SU-DHL-6 (cell line): ENCODE data around the gene IL1RN.

Experiments
- H2AFZ ChIP-seq: fragments of 200-600 bp; sonication (generic); 2 replicates; pipeline ENCODE4 v1.6.1; 2014; ENCODE audit warnings: low read depth, mild to moderate bottlenecking, moderate library complexity, mixed read lengths, antibody characterized with exemption, low read length; ENCODE audit not compliant: severe bottlenecking
- H3F3A ChIP-seq: fragments of 200-600 bp; shearing (Covaris generic); 2 replicates; pipeline ENCODE4 v1.6.0; 2016; ENCODE audit warnings: antibody characterized with exemption, mild to moderate bottlenecking; ENCODE audit not compliant: insufficient read depth
- H3K27ac ChIP-seq: fragments of 200-600 bp; sonication (generic); 2 replicates; pipeline ENCODE4 v1.5.1; 2016; ENCODE audit warnings: low read depth, mild to moderate bottlenecking, low read length, moderate library complexity, mixed read lengths
- H3K27me3 ChIP-seq: fragments of 200-600 bp; sonication (generic), shearing (Covaris generic); 2 replicates; pipeline ENCODE4 v1.6.0; 2014; ENCODE audit warnings: mild to moderate bottlenecking, low read length
- H3K36me3 ChIP-seq: fragments of 200-600 bp; sonication (generic); 2 replicates; pipeline ENCODE4 v1.6.1; 2014; ENCODE audit warnings: mild to moderate bottlenecking, low read length, mixed read lengths
- H3K4me2 ChIP-seq: fragments of 300-600, 200-600 bp; shearing (Covaris generic), sonication (generic); 2 replicates; pipeline ENCODE4 v1.6.0; 2014; ENCODE audit warnings: low read length, low read depth, mild to moderate bottlenecking; ENCODE audit not compliant: poor library complexity, severe bottlenecking
- H3K4me3 ChIP-seq: fragments of 200-600 bp; sonication (generic); 2 replicates; pipeline ENCODE4 v1.5.1; 2014; ENCODE audit warnings: antibody characterized with exemption, low read length, mild to moderate bottlenecking, mixed read lengths; ENCODE audit not compliant: insufficient read depth, poor library complexity, severe bottlenecking
- H3K79me2 ChIP-seq: fragments of 200-600 bp; sonication (generic); 2 replicates; pipeline ENCODE4 v1.6.1; 2014; ENCODE audit warnings: mild to moderate bottlenecking, low read length, moderate library complexity; ENCODE audit not compliant: insufficient read depth
- H3K9ac ChIP-seq: fragments of 200-600 bp; sonication (generic); 2 replicates; pipeline ENCODE4 v1.7.0; 2014; ENCODE audit warnings: mild to moderate bottlenecking, low read length
- H3K9me2 ChIP-seq: fragments of 200-600 bp; sonication (generic); replicated peaks from 2 replicates; pipeline ENCODE4 v1.6.1; 2014; ENCODE audit warnings: low read length; ENCODE audit not compliant: insufficient read depth
- H3K9me3 ChIP-seq: fragments of 200-600 bp; sonication (generic); 2 replicates; pipeline ENCODE4 v1.6.1; 2014; ENCODE audit warnings: low read length, mixed read lengths; ENCODE audit not compliant: insufficient read depth
- H4K20me1 ChIP-seq: fragments of 200-600 bp; sonication (generic); 2 replicates; pipeline ENCODE4 v1.6.1; 2014; ENCODE audit warnings: low read depth, mild to moderate bottlenecking, antibody characterized with exemption, low read length, moderate library complexity, mixed read lengths
- EZH2phosphoT487 ChIP-seq: fragments of 200-600 bp; sonication (generic), shearing (Covaris generic); conservative IDR thresholded peaks from 2 replicates; pipeline ENCODE4 v1.6.1; 2018; ENCODE audit warnings: mild to moderate bottlenecking, antibody characterized with exemption, low read length, moderate library complexity, mixed read lengths
- TF ChIP-seq, protein P1 (sequence below): fragments of 200-600 bp; sonication (generic); IDR thresholded peaks from one replicate; pipeline ENCODE4 v1.5.1; 2017; ENCODE audit warnings: antibody characterized with exemption, mild to moderate bottlenecking, low read length, moderate library complexity; ENCODE audit not compliant: insufficient read depth, poor library complexity, severe bottlenecking

IL1RN gene

DNA sequence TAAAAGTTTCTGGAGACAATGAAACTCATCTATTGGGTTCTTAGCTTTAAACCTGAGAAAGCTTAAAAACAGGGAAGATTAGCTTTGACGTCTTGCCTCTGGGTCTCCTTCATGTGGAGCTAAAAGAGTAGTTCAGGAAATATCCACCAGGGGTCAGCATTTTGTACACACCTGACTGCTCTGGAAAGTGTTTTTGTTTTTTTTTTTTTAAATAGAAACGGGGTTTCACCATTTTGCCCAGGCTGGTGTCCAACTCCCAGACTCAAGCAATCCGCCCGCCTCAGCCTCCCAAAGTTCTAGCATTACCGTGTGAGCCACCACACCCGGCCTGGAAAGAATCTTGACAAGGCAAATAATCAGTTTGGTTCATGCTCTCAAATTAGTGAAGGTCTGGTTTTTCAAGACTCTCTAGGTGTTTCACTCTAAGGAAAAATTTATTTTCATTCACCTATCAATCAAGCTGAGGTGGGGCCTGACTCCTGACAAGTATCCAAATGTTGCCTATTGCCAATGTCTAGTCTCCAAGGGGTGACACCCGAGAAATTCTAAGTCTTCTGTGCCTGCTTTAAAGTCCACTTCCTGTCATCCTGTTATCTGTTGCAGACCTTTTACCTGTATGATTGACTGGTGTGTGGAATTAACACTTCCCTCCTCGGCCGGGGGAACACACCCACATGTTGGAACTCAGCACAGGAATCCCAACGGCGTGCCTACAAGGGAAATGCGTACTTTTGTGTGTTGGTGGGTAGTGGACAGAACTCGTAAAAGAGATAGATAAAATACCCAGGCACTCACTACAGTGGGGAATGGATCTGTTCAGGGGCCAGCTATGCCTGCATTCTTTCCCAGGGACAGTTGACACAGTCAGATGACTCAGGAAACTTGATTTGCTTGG is 11.3 kb downstream of the IL1RN start:
- no peak overlapping the region for H3K4me3 ChIP-seq
- H3K36me3 ChIP-seq = no peaks in the 10 kb centered on the region
- H3K9me2 ChIP-seq = no peaks in the 10 kb centered on the region
- H3K79me2 ChIP-seq = no peaks in the 10 kb centered on the region
- no peaks in the 10 kb centered on the region for H3F3A ChIP-seq
- no peak overlapping the region for H3K27ac ChIP-seq
- H2AFZ ChIP-seq = peak overlapping the region; percentile 84
- H4K20me1 ChIP-seq = no peaks in the 10 kb centered on the region
- H3K4me2 ChIP-seq = peak overlapping the region; percentile 32
- no peaks in the 10 kb centered on the region for H3K9me3 ChIP-seq
- TF ChIP-seq EZH2phosphoT487 = no peak
- TF ChIP-seq, protein P1, sequence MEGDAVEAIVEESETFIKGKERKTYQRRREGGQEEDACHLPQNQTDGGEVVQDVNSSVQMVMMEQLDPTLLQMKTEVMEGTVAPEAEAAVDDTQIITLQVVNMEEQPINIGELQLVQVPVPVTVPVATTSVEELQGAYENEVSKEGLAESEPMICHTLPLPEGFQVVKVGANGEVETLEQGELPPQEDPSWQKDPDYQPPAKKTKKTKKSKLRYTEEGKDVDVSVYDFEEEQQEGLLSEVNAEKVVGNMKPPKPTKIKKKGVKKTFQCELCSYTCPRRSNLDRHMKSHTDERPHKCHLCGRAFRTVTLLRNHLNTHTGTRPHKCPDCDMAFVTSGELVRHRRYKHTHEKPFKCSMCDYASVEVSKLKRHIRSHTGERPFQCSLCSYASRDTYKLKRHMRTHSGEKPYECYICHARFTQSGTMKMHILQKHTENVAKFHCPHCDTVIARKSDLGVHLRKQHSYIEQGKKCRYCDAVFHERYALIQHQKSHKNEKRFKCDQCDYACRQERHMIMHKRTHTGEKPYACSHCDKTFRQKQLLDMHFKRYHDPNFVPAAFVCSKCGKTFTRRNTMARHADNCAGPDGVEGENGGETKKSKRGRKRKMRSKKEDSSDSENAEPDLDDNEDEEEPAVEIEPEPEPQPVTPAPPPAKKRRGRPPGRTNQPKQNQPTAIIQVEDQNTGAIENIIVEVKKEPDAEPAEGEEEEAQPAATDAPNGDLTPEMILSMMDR = peak; percentile 79
- no peaks in the 10 kb centered on the region for H3K27me3 ChIP-seq
- H3K9ac ChIP-seq = no peak overlapping the region

DNA sequence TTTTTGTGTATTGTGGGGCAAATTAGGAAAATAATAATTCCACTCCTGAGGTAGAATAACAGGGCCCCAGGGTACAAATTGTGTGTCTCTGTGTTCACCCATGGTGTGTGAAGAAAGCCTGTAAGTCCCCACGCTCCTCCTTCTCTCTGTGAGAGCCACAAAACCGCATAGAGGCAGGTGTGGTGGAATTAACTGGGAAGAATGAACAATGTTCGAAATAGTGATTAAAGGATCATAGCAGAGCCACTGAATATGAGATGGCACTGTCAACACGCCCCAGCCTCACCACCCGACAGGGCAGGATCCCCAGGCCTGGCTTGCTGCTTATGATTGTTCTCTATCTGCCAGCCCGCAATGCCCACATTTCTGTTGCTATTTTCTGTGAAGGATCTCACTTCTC is 14.1 kb downstream of the IL1RN start:
- no peak overlapping the region for H3K4me2 ChIP-seq
- TF ChIP-seq EZH2phosphoT487 = no peak
- TF ChIP-seq, protein P1 = no peak
- H3F3A ChIP-seq = no peaks in the 10 kb centered on the region
- no peaks in the 10 kb centered on the region for H3K9me2 ChIP-seq
- H3K79me2 ChIP-seq = no peaks in the 10 kb centered on the region
- no peaks in the 10 kb centered on the region for H4K20me1 ChIP-seq
- H3K27ac ChIP-seq = no peak overlapping the region
- H3K9me3 ChIP-seq = no peaks in the 10 kb centered on the region
- no peaks in the 10 kb centered on the region for H3K36me3 ChIP-seq
- H2AFZ ChIP-seq = no peak overlapping the region
- no peak overlapping the region for H3K4me3 ChIP-seq
- no peaks in the 10 kb centered on the region for H3K27me3 ChIP-seq
- H3K9ac ChIP-seq = no peak overlapping the region

- H3F3A ChIP-seq = no peaks in the 10 kb centered on the region
- H3K9me2 ChIP-seq = no peaks in the 10 kb centered on the region
- no peak overlapping the region for H3K4me2 ChIP-seq
- no peaks in the 10 kb centered on the region for H3K9me3 ChIP-seq
- no peak overlapping the region for H3K4me3 ChIP-seq
- H3K36me3 ChIP-seq = no peaks in the 10 kb centered on the region
- no peak overlapping the region for H3K9ac ChIP-seq
- H3K27me3 ChIP-seq = no peaks in the 10 kb centered on the region
- TF ChIP-seq EZH2phosphoT487 = no peak
- TF ChIP-seq, protein P1 = no peak
- H3K79me2 ChIP-seq = no peaks in the 10 kb centered on the region
- no peaks in the 10 kb centered on the region for H4K20me1 ChIP-seq
- no peak overlapping the region for H2AFZ ChIP-seq
- H3K27ac ChIP-seq = no peak overlapping the region
Observed at GRCh38 chr2:113142290-113142689, 14.9 kb downstream of the IL1RN start.
